NCI-H460 (cell line): ENCODE data around the gene SMAD6. TPM values are rescaled to one million over a fixed set of nuclear protein-coding genes. Genes with fewer than 3 reads are reported as not detected.
"Not testable (repeated sequence)": the region's sequence is repeated elsewhere in the genome, so short reads cannot be mapped to it uniquely, and the experiment has no call there.

Experiments
- DNase-seq: peaks from one replicate; pipeline ENCODE4 v3.0.0-alpha.2; 2016; ENCODE audit warnings: low read depth; ENCODE audit errors: extremely low read depth
- total RNA-seq: library from RNA; depleted of rRNA; stranded (reverse); fragments of >200 nt; shearing (Covaris generic); gene quantifications from 2 replicates; pipeline ENCODE4 v1.2.3, GENCODE V29; 2014

Gene SMAD6
- total RNA-seq, 1 experiment from 2014 or later: 4.0 TPM

- no peak for DNase-seq
Measured at GRCh38 chr15:66674756-66675155, 27.3 kb upstream of the SMAD6 start.

- no peak for DNase-seq
Measured at GRCh38 chr15:66675446-66675845, 26.6 kb upstream of the SMAD6 start.

- DNase-seq: no peak
Measured at GRCh38 chr15:66677336-66677735, 24.7 kb upstream of the SMAD6 start.

DNA sequence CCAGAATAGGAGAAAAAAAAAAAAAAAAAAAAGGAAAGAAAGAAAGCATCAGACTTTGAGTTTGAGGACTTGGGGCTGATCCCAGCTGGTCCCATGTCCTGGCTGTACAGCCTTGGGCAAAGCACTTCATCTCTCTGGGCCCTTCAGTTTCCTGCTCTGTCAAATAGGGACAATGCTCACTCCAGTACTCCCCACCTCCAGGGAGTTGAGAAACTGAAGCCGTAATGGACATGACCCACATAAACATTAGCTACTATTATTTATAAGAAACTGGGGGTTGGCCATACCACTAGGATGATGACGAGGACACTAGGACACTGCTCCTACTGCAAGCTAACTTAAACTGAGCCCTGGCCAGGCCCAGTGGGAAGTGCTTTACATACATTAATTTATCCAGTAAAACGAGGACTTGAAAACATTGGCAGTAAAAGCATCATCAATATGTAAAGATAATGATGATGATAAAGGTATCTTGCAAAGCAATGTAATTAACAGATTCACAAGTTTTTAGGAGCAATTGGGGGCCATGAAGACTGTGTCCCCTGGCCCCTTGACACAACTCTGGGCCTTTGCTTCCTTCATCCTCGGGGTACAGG lies 22.9 kb upstream of the SMAD6 start:
- DNase-seq: no peak

- DNase-seq: no peak
Measured at GRCh38 chr15:66679657-66680108, 22.4 kb upstream of the SMAD6 start.

DNA sequence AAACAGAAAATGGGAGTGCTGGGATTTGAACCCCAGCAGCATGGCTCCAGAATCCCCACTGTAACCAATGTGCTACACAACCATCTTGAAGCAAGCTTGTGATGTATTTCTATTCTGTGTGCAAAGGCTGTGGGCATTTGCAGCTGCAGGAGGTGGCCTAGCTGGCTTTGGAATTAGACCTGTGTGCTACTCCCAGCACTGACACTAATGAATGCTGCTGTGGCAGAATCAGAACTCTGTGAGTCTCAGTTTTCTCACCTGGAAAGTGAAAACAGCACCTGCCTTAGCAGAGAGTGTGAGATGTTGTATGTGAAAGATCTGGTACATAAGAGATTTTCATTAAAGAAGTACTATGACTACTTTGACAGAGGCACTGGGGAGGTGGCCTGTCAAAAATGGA lies 21.5 kb upstream of the SMAD6 start:
- no peak for DNase-seq

DNA sequence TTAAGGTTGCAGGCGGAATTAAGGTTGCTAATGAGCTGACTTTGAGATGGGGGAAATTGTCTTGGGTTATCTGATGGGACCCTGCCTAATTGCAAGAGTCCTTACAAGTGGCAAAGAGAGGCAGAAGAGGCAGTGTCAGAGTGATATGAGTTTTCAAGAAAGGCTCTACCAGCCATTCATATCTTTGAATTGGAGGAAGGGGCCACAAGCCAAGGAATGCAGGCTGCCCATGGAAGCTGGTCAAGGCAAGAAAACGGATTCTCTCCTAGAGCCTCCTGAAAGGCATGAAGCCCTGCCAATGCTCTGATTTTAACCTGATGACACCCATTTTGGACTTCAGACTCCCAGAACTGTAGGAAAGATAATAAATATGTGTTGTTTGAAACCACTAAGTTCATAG lies 20.6 kb upstream of the SMAD6 start:
- DNase-seq: no peak

DNA sequence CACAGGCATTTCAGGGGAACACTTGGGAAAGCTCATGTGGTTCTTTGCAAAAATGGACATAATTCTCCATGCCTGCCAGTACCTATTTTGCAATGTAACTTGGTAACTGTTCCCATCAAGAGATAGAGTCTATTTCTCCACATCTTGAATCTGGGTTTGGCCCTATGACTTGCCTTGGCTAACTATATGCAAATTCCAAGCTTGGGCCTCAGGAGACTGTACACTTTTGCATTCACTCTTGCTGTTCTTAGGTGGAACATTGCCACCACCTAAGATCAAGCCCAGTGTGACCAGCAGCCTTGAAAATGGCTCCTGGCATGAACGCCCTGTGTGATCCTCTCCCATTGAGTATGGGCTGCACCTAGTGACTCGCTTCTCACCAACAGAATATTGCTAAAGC lies 19.8 kb upstream of the SMAD6 start:
- DNase-seq: no peak

GRCh38 chr15:66682865-66683264 lies 19.2 kb upstream of the SMAD6 start:
- no peak for DNase-seq

GRCh38 chr15:66684136-66684681 lies 17.8 kb upstream of the SMAD6 start:
- DNase-seq: no peak

GRCh38 chr15:66685638-66686150 lies 16.3 kb upstream of the SMAD6 start:
- DNase-seq: no peak

DNA sequence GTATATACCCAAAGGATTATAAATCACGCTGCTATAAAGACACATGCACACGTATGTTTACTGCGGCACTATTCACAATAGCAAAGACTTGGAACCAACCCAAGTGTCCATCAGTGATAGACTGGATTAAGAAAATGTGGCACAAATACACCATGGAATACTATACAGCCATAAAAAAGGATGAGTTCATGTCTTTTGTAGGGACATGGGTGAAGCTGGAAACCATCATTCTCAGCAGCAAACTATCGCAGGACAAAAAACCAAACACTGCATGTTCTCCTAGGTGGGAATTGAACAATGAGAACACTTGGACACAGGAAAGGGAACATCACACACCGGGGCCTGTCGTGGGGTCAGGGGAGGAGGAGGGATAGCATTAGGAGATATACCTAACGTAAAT lies 11.1 kb upstream of the SMAD6 start:
- DNase-seq: not testable (repeated sequence)

GRCh38 chr15:66691727-66692126 lies 10.3 kb upstream of the SMAD6 start:
- DNase-seq: no peak

GRCh38 chr15:66692391-66692790 lies 9.6 kb upstream of the SMAD6 start:
- no peak for DNase-seq

DNA sequence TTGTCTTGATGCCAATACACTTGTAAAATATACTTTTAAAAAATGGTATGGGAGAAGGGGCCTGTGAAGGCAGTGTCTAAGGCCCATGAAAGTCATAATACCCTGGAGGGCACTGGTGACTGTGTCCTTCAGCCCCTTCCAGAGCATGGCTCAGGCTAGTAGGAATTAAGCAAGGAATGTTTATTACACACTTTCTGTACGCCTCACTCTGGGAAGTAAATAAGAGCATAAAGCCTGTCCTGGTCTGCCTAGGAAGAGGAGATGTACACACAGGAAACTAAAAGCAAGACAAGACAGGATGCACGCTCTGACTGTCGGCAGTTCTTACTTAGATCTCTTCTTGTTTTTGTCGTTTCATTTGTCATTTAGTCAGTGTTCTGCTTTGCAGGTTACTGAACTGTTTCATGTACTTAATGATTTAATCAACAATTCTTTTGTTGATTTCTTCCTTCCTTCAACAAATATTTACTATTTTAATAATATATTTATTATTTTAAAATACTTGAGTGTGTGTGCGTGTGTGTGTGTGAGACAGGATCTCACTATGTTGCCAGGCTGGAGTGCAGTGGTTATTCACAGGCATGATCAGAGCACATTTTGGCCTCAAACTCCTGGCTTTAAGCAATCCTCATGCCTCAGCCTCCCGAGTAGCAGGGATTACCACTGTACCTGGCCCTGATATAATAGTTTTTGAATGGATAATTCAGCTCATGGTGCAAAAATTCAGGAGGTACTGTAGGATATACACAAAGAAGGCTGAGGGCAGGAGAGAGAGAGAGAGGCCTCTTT lies 9.0 kb upstream of the SMAD6 start:
- DNase-seq: no peak

GRCh38 chr15:66696770-66697169 lies 5.3 kb upstream of the SMAD6 start:
- no peak for DNase-seq

- DNase-seq: peak; percentile 72
Measured at GRCh38 chr15:66698318-66698961, 3.6 kb upstream of the SMAD6 start.

DNA sequence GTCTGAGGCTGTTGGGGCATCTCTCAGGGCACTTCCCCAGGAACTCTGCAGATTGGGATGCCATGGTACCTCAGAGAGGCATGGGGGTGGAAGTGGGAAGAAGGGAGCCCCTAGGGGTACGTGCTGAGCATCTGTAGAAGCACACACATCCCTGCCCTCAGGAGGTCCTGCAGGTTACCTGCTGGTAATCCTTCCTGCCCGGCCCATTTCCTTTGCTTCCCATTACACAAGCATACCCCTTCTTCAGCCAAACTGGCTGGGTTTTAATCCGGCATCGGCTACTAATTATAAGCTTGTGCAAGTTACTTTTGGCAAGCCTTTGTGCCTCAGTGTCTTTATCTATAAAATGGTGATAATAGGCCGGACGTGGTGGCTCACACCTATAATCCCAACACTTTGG lies 3.1 kb upstream of the SMAD6 start:
- DNase-seq: no peak

- no peak for DNase-seq
Measured at GRCh38 chr15:66700412-66700801, 1.6 kb upstream of the SMAD6 start.

DNA sequence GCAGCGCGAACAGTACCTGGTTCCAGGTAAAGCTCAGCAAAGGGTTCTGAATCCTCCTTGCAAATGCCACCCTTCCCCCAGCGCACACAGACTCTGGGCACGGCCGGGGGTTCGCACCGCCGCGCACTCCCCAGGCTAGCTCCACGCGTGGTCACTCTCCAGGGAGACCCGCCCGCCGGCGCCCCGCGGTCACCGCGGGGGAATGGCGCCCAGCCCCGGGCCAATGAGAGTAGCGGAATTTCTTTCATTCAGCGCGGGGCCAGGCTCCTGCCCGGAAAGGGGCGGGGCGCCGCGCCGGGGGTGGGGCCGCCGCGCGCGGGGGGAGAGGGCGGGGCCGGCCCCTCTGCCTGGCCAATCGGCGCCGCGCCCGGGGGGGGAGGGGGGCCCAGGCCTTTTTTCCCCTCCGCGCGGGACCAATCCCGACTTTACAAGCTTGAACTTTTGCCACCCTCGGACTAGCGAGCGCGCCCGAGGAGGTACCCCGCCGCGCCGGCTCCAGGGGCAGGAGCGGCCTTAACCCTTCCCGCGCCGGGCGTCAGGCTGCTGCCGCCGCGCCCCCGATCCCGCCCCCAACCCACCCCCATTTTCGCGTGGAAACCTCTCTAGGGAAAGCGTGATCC lies 1.1 kb upstream of the SMAD6 start:
- DNase-seq: peak; percentile 94
